NOMO-1 (cell line): ENCODE data around the gene KRTCAP2.
"Not testable (repeated sequence)": the region's sequence is repeated elsewhere in the genome, so short reads cannot be mapped to it uniquely, and the experiment has no call there.

Experiments
- DNase-seq, 2 experiments: peaks; one replicate each; lab custom pipeline; 2025; ENCODE audit not compliant: unreplicated experiment in 2 of 2; lab: John Stamatoyannopoulos, UW

The KRTCAP2 gene

GRCh38 chr1:155170101-155170785, 2.9 kb downstream of the KRTCAP2 start:
- DNase-seq: no peak

- DNase-seq: no peak
Observed at GRCh38 chr1:155169541-155169940, 3.6 kb downstream of the KRTCAP2 start.

GRCh38 chr1:155168456-155169210, 4.5 kb downstream of the KRTCAP2 start:
- no peak for DNase-seq

GRCh38 chr1:155168105-155168445, 5.0 kb downstream of the KRTCAP2 start:
- DNase-seq: not testable (repeated sequence)

- DNase-seq: peak; percentile 69 to 86
Observed at GRCh38 chr1:155167166-155168104, 5.7 kb downstream of the KRTCAP2 start.

- no peak for DNase-seq
Observed at GRCh38 chr1:155166471-155167165, 6.5 kb downstream of the KRTCAP2 start.

- no peak for DNase-seq
Observed at GRCh38 chr1:155166051-155166470, 7.0 kb downstream of the KRTCAP2 start.

GRCh38 chr1:155164625-155165024, 8.5 kb downstream of the KRTCAP2 start:
- not testable (repeated sequence) for DNase-seq

GRCh38 chr1:155163785-155164184, 9.3 kb downstream of the KRTCAP2 start:
- DNase-seq: not testable (repeated sequence)

- DNase-seq: not testable (repeated sequence)
Observed at GRCh38 chr1:155162631-155163030, 10.5 kb downstream of the KRTCAP2 start.

- DNase-seq: no peak
Observed at GRCh38 chr1:155160128-155160527, 13.0 kb downstream of the KRTCAP2 start.

- DNase-seq: no peak
Observed at GRCh38 chr1:155158991-155159390, 14.1 kb downstream of the KRTCAP2 start.

GRCh38 chr1:155155996-155156643, 17.0 kb downstream of the KRTCAP2 start:
- not testable (repeated sequence) for DNase-seq

GRCh38 chr1:155145491-155145890, 27.6 kb downstream of the KRTCAP2 start:
- no peak for DNase-seq

- no peak for DNase-seq
Observed at GRCh38 chr1:155141749-155142148, 31.4 kb downstream of the KRTCAP2 start.

GRCh38 chr1:155140630-155140953, 32.5 kb downstream of the KRTCAP2 start:
- no peak for DNase-seq

- peak; percentile 77 to 80 for DNase-seq
Observed at GRCh38 chr1:155139895-155140629, 33.0 kb downstream of the KRTCAP2 start, which contains the start of gene DPM3. Gene DPM3, minus strand, starts transcription at chr1:155140531. Its CDS starts 291 bp downstream, at chr1:155140240.

- DNase-seq: no peak
Observed at GRCh38 chr1:155137154-155137949, 35.8 kb downstream of the KRTCAP2 start.

GRCh38 chr1:155136748-155137147, 36.4 kb downstream of the KRTCAP2 start:
- no peak for DNase-seq
